PC-9 (cell line): Measurements from ENCODE around the gene ASCC3. TPM values are rescaled to one million over a fixed set of nuclear protein-coding genes. Genes with fewer than 3 reads are reported as not detected.
A peak's percentile ranks its signal among the peaks of the same experiment; 100 is the strongest.

ENCODE experiments used
- BruUV-seq: library from RNA; stranded (reverse); fragments of 400-500 nt; replicated peaks from 2 replicates; lab custom pipeline; 2021; lab: Mats Ljungman, UMichigan
- CTCF ChIA-PET: fragments of 300-600 bp; sonication (Branson Sonifier 250); formaldehyde crosslinking; loops from one replicate; lab custom pipeline; 2022; ENCODE audit warnings: antibody characterized with exemption; lab: Charles Lee
- POLR2A ChIA-PET: fragments of 300-600 bp; sonication (Branson Sonifier 250); formaldehyde crosslinking; loops from one replicate; lab custom pipeline; 2022; ENCODE audit warnings: antibody characterized with exemption; ENCODE audit not compliant: unreplicated experiment; lab: Charles Lee
- DNase-seq, 2 experiments: peaks; one replicate each; pipeline versions ENCODE4 v3.0.0 to v3.0.0-alpha.2; 2015 to 2022; ENCODE audit warnings: mixed read lengths in 1 of 2
- H2AFZ ChIP-seq: fragments of 200-600 bp; sonication (generic); 2 replicates; pipeline ENCODE4 v1.8.1; 2017; ENCODE audit warnings: antibody characterized with exemption
- H3F3A ChIP-seq: fragments of 200-600 bp; sonication (generic); 2 replicates; pipeline ENCODE4 v1.8.1; 2017; ENCODE audit warnings: antibody characterized with exemption, mild to moderate bottlenecking, low read depth; ENCODE audit not compliant: insufficient read depth
- H3K27ac ChIP-seq: fragments of 200-600 bp; sonication (generic); 2 replicates; pipeline ENCODE4 v1.6.1; 2016; ENCODE audit warnings: mixed run types
- H3K27me3 ChIP-seq: fragments of 200-600 bp; sonication (generic); 2 replicates; pipeline ENCODE4 v1.6.1; 2016; ENCODE audit warnings: low read depth, mixed run types; ENCODE audit not compliant: insufficient read depth
- H3K36me3 ChIP-seq: fragments of 200-600 bp; sonication (generic); 2 replicates; pipeline ENCODE4 v1.6.1; 2016; ENCODE audit warnings: low read depth, mixed run types
- H3K4me1 ChIP-seq: fragments of 200-600 bp; sonication (generic); replicated peaks from 2 replicates; pipeline ENCODE4 v1.6.1; 2016; ENCODE audit warnings: mixed run types; ENCODE audit not compliant: insufficient read depth
- H3K4me2 ChIP-seq: fragments of 200-600 bp; sonication (generic); 2 replicates; pipeline ENCODE4 v1.6.1; 2017; ENCODE audit warnings: mixed run types
- H3K4me3 ChIP-seq: fragments of 200-600 bp; sonication (generic); 2 replicates; pipeline ENCODE4 v1.6.1; 2016; ENCODE audit warnings: mixed run types
- H3K79me2 ChIP-seq: fragments of 200-600 bp; sonication (generic); 2 replicates; pipeline ENCODE4 v1.6.1; 2017; ENCODE audit warnings: low read depth, mixed run types
- H3K9me2 ChIP-seq: fragments of 200-600 bp; sonication (generic); 2 replicates; pipeline ENCODE4 v1.8.1; 2017; ENCODE audit warnings: mild to moderate bottlenecking; ENCODE audit not compliant: insufficient read depth
- H3K9me3 ChIP-seq: fragments of 200-600 bp; sonication (generic); 2 replicates; pipeline ENCODE4 v1.8.1; 2016; ENCODE audit warnings: low read depth; ENCODE audit not compliant: insufficient read depth
- H4K20me1 ChIP-seq: fragments of 200-600 bp; sonication (generic); 2 replicates; pipeline ENCODE4 v1.8.1; 2017; ENCODE audit not compliant: insufficient read depth
- CTCF ChIP-seq: fragments of 200-600 bp; sonication (generic); conservative IDR thresholded peaks from 2 replicates; pipeline ENCODE4 v1.6.1; 2017; ENCODE audit warnings: mixed run types, antibody characterized with exemption, mild to moderate bottlenecking, moderate library complexity
- EZH2 ChIP-seq: fragments of 200-600 bp; sonication (generic); IDR thresholded peaks from 2 replicates; pipeline ENCODE4 v1.8.0; 2017; ENCODE audit warnings: antibody characterized with exemption, low read depth
- intact Hi-C: fragments of 100-400 bp; cut with micrococcal nuclease; formaldehyde crosslinking; loops from one replicate; pipeline ENCODE4 v1.10.0; 2022; ENCODE audit not compliant: unreplicated experiment
- total RNA-seq: library from RNA; stranded (reverse); gene quantifications from 2 replicates; pipeline ENCODE4 v1.2.3, GENCODE V29; 2021

The ASCC3 gene
- total RNA-seq, 1 experiment from 2014 or later = 29.4 TPM

DNA sequence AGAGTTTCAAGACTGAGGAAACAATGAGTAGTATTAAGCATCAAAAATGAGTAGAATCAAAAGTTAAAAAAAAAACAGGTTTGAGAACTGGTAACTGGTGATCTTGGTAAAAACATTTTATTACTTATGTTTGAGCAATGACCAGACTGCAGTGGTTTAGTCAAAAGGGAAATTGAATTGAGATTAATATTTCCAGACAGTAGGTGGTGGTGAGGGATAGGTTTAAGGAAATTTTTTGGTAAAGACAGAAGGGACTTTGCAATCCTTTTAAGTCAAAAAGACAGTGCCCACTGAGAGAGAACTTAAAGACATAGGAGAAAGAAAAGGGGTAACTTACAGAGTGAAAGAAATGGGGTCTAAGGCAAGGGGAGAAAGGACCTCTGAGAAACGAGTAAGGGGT, 156.9 kb downstream of the ASCC3 start:
- no peak overlapping the region for H3K4me2 ChIP-seq
- no peak overlapping the region for H2AFZ ChIP-seq
- H3K4me3 ChIP-seq = no peak overlapping the region
- no peaks in the 10 kb centered on the region for H3K9me3 ChIP-seq
- POLR2A ChIA-PET = no interaction called here
- BruUV-seq = no TSS peak
- DNase-seq = no peak
- no peak overlapping the region for H3K27ac ChIP-seq
- TF ChIP-seq CTCF (no peak), EZH2 (no peak)
- no peaks in the 10 kb centered on the region for H3K27me3 ChIP-seq
- H3F3A ChIP-seq = no peaks in the 10 kb centered on the region
- H3K79me2 ChIP-seq = no peaks in the 10 kb centered on the region
- H3K36me3 ChIP-seq = no peaks in the 10 kb centered on the region
- no peaks in the 10 kb centered on the region for H3K9me2 ChIP-seq
- CTCF ChIA-PET = no interaction called here
- peaks cover 5% of the 10 kb centered on the region; the same call in 1 of the 2 replicates for H4K20me1 ChIP-seq
- intact Hi-C loops = no loop called here
- 0 out of 2 replicates have a peak, but pooled peaks cover 5% of the 10 kb centered on the region for H3K4me1 ChIP-seq

DNA sequence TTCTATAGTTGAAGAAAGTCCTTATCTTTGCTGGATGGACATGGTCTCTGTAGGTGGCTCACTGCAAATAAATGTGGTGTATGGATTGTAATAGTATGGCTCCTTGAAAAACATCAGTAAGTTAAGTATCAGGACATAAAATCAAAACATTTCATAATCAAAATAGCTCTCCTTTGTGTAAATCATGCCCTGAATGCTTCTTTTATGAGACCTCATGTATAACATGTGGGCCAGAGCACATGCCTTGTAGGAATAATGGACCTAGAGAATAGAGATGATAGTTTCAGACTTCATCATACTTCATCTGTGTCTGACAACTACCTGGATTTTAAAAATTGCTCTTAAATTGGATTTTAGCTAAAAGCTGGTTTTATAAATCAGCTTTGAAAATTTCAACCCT, 159.9 kb downstream of the ASCC3 start:
- CTCF ChIA-PET = no interaction called here
- H3K4me3 ChIP-seq = no peak overlapping the region
- TF ChIP-seq EZH2 = no peak
- H3K4me2 ChIP-seq = no peak overlapping the region
- no peaks in the 10 kb centered on the region for H3F3A ChIP-seq
- no peaks in the 10 kb centered on the region for H3K9me3 ChIP-seq
- POLR2A ChIA-PET = no interaction called here
- no peaks in the 10 kb centered on the region for H3K9me2 ChIP-seq
- no peak overlapping the region for H2AFZ ChIP-seq
- no peaks in the 10 kb centered on the region for H3K79me2 ChIP-seq
- H3K4me1 ChIP-seq = 0 out of 2 replicates have a peak, but pooled peaks cover 5% of the 10 kb centered on the region
- no peak for DNase-seq
- no TSS peak for BruUV-seq
- H3K36me3 ChIP-seq = 0 out of 2 replicates have a peak, but pooled peaks cover 7% of the 10 kb centered on the region
- no peak overlapping the region for H3K27ac ChIP-seq
- no peaks in the 10 kb centered on the region for H3K27me3 ChIP-seq
- intact Hi-C loops = no loop called here
- no peaks in the 10 kb centered on the region for H4K20me1 ChIP-seq

DNA sequence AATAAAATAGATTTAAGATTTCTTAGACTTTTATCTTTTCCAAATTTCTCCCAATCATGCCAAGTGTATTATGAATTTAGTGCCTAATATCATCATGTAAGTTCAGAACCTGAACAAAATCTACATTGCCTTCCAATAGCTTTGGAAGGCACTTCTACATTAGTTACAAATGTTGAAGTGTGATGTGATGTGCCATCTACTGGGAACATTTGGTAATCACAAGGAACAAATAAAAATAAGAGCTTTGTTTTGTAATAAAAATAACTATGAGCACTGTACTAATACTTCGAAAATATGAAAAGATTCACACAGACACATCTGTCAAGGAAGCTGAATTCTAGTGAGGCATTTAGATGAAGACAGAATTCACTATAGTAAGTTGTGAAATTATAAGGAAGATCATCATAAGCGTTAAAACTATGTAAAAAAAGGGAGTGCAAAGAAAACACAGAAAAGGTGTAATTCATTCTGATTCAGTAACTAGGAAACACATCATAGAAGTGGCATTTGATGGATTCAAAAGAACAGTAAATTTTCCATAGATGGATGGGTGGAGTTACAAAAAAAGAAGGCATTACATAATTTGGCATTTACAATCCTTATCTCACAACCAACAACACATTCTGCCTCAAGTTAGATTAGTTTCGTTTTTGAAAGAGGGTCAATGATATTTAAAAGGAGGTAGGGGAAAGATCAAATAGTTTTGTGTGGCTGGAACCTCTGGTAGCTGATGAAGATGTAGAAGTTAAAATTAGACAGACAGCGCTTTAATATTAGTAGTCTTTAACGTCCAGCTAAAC, 161.0 kb downstream of the ASCC3 start:
- no TSS peak for BruUV-seq
- TF ChIP-seq CTCF (peak; percentile 75), EZH2 (no peak)
- no peaks in the 10 kb centered on the region for H4K20me1 ChIP-seq
- H2AFZ ChIP-seq = no peak overlapping the region
- no peaks in the 10 kb centered on the region for H3K9me3 ChIP-seq
- intact Hi-C loops = loop anchor here (5.0 kb wide), 1 partner anchor 718 kb away; no protein-coding TSS in a partner anchor
- H3K9me2 ChIP-seq = no peaks in the 10 kb centered on the region
- H3K27ac ChIP-seq = no peak overlapping the region
- ChIA-PET POLR2A (interaction anchor here (0.7 kb wide), 1 partner anchor 1207 kb away, joined by 3 read pairs; no protein-coding TSS in a partner anchor), CTCF (interaction anchor here (0.6 to 1.5 kb wide), 4 partner anchors 613 to 855 kb away, joined by 3 to 24 read pairs (median 8); no protein-coding TSS in a partner anchor)
- no peak for DNase-seq
- H3K27me3 ChIP-seq = no peaks in the 10 kb centered on the region
- H3K36me3 ChIP-seq = 0 out of 2 replicates have a peak, but pooled peaks cover 7% of the 10 kb centered on the region
- no peak overlapping the region for H3K4me2 ChIP-seq
- no peaks in the 10 kb centered on the region for H3F3A ChIP-seq
- H3K79me2 ChIP-seq = no peaks in the 10 kb centered on the region
- H3K4me3 ChIP-seq = no peak overlapping the region
- 0 out of 2 replicates have a peak, but pooled peaks cover 5% of the 10 kb centered on the region for H3K4me1 ChIP-seq
